HL-60 (cell line): ENCODE measurements around the gene CAMTA1.

ENCODE experiments used
- CTCF ChIP-seq: IDR thresholded peaks from one replicate; pipeline ENCODE4 v1.5.1; 2011; ENCODE audit warnings: low read length, control low read depth, inconsistent platforms; ENCODE audit not compliant: insufficient read depth
- SPI1 ChIP-seq: IDR thresholded peaks from 2 replicates; pipeline ENCODE4 v1.6.1; 2012; ENCODE audit warnings: low read depth, mild to moderate bottlenecking, borderline replicate concordance

- TF ChIP-seq SPI1 (no peak), CTCF (no peak)
Observed at GRCh38 chr1:7613851-7614205, 828.6 kb downstream of the CAMTA1 start.
